SK-N-MC (cell line): ENCODE measurements around the gene RNF115.

Experiments
- EZH2 ChIP-seq: fragments of 200-600 bp; sonication (generic); IDR thresholded peaks from one replicate; pipeline ENCODE4 v1.6.1; 2017; ENCODE audit warnings: antibody characterized with exemption
- POLR2AphosphoS5 ChIP-seq: IDR thresholded peaks from 2 replicates; pipeline ENCODE4 v1.6.1; 2012; ENCODE audit warnings: mild to moderate bottlenecking, low read depth, low read length, borderline replicate concordance

GRCh38 chr1:145773423-145773822 lies 50.5 kb downstream of the RNF115 start:
- TF ChIP-seq POLR2AphosphoS5 (no peak), EZH2 (no peak)
